GM12892 (cell line): ENCODE results near the gene TMEM247.

ENCODE experiments used
- POLR2A ChIP-seq: IDR thresholded peaks from 2 replicates; pipeline ENCODE4 v1.6.1; 2011; ENCODE audit warnings: low read depth, low read length, control low read depth
- POLR2AphosphoS5 ChIP-seq: IDR thresholded peaks from 2 replicates; pipeline ENCODE4 v1.6.1; 2011; ENCODE audit warnings: low read depth, low read length, control low read depth

- TF ChIP-seq POLR2AphosphoS5 (no peak), POLR2A (no peak)
Observed at GRCh38 chr2:46461709-46462171, 17.6 kb upstream of the TMEM247 start.
